H1 (cell line): ENCODE results near the gene ACBD4. TPM values are rescaled to one million over a fixed set of nuclear protein-coding genes. Genes with fewer than 3 reads are reported as not detected.

Experiments used
- RAD21 ChIP-seq, 2 experiments: IDR thresholded peaks in 1 of 2; conservative IDR thresholded peaks in 1 of 2; 2 replicates each; pipeline ENCODE4 v1.6.1; 2011; ENCODE audit warnings: low read depth in 2 of 2, low read length in 2 of 2, improper control_type of control experiment in 1 of 2, inconsistent platforms in 1 of 2, mild to moderate bottlenecking in 1 of 2, moderate library complexity in 1 of 2
- RBBP5 ChIP-seq: IDR thresholded peaks from 2 replicates; pipeline ENCODE4 v1.7.1; 2012; ENCODE audit warnings: low read depth, mild to moderate bottlenecking, inconsistent platforms, low read length, moderate library complexity, borderline replicate concordance
- SIX5 ChIP-seq: IDR thresholded peaks from 2 replicates; pipeline ENCODE4 v1.6.1; 2011; ENCODE audit warnings: mild to moderate bottlenecking, low read depth, low read length
- TBP ChIP-seq: IDR thresholded peaks from 2 replicates; pipeline ENCODE4 v1.6.1; 2011; ENCODE audit warnings: low read depth, low read length, improper control_type of control experiment
- polyA plus RNA-seq, 7 experiments: library from polyadenylated mRNA; depleted of rRNA in 3 of 7; stranded (reverse) in 5 of 7; unstranded in 2 of 7; fragments of >200 nt in 5 of 7; fragments of 200-250 nt in 2 of 7; gene quantifications; 1 replicate in 5 of 7; 2 replicates in 1 of 7; 4 replicates in 1 of 7; pipeline versions ENCODE4 v1.2.1 to v1.2.3, GENCODE V29; 2011 to 2013; ENCODE audit warnings: missing spikeins in 2 of 7, mixed read lengths in 2 of 7
- total RNA-seq: library from RNA; stranded (reverse); fragmentation: NEBNext Ultra II Directional; extraction: Animal tissue kit (Norgen Biotek cat#: 25700); gene quantifications from 2 replicates; pipeline ENCODE4 v1.2.1, GENCODE V29; 2021
- TF ChIP-seq, protein P1 (sequence below): fragments of 300-600 bp; sonication (generic); IDR thresholded peaks from 2 replicates; pipeline ENCODE4 v1.7.1; 2012; ENCODE audit warnings: low read length, moderate library complexity, mild to moderate bottlenecking, inconsistent platforms; ENCODE audit not compliant: insufficient replicate concordance
- TF ChIP-seq, protein P2 (sequence below): IDR thresholded peaks from 2 replicates; pipeline ENCODE4 v1.6.1; 2011; ENCODE audit warnings: low read depth, mild to moderate bottlenecking, low read length; ENCODE audit not compliant: insufficient read depth
- TF ChIP-seq, protein P3 (sequence below), 3 experiments: IDR thresholded peaks; 1 replicate in 2 of 3; 2 replicates in 1 of 3; pipeline versions ENCODE4 v1.5.1 to v1.6.1; 2011; ENCODE audit warnings: low read length in 3 of 3, mild to moderate bottlenecking in 3 of 3, inconsistent platforms in 2 of 3, low read depth in 1 of 3, moderate library complexity in 1 of 3; ENCODE audit not compliant: insufficient read depth in 1 of 3; ENCODE audit errors: control extremely low read depth in 1 of 3

Gene ACBD4
- total and polyA plus RNA-seq, 2 of the 8 experiments (the other 6 are each of a cell fraction or from before 2014, with no cell fraction given) = 7.3 to 10.7 TPM

DNA sequence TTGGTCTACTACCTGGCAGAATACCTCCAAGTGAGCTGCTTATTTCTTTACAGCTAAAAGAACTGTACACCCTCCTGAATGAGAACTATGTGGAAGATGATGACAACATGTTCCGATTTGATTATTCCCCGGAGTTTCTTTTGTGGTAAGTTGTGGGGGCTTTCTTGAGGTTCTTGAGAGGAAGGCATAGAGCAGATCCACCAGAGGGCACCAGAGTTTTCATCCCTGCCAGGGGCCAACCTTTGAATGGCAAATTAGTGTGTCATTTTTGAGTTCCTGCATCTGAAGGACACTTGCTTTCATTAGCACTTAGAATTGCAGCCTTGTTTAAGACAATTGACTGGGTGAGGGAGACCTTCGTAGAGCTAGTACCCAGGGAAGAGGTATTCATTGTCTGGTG lies 39.3 kb upstream of the ACBD4 start (continued):
- TF ChIP-seq, protein P1, sequence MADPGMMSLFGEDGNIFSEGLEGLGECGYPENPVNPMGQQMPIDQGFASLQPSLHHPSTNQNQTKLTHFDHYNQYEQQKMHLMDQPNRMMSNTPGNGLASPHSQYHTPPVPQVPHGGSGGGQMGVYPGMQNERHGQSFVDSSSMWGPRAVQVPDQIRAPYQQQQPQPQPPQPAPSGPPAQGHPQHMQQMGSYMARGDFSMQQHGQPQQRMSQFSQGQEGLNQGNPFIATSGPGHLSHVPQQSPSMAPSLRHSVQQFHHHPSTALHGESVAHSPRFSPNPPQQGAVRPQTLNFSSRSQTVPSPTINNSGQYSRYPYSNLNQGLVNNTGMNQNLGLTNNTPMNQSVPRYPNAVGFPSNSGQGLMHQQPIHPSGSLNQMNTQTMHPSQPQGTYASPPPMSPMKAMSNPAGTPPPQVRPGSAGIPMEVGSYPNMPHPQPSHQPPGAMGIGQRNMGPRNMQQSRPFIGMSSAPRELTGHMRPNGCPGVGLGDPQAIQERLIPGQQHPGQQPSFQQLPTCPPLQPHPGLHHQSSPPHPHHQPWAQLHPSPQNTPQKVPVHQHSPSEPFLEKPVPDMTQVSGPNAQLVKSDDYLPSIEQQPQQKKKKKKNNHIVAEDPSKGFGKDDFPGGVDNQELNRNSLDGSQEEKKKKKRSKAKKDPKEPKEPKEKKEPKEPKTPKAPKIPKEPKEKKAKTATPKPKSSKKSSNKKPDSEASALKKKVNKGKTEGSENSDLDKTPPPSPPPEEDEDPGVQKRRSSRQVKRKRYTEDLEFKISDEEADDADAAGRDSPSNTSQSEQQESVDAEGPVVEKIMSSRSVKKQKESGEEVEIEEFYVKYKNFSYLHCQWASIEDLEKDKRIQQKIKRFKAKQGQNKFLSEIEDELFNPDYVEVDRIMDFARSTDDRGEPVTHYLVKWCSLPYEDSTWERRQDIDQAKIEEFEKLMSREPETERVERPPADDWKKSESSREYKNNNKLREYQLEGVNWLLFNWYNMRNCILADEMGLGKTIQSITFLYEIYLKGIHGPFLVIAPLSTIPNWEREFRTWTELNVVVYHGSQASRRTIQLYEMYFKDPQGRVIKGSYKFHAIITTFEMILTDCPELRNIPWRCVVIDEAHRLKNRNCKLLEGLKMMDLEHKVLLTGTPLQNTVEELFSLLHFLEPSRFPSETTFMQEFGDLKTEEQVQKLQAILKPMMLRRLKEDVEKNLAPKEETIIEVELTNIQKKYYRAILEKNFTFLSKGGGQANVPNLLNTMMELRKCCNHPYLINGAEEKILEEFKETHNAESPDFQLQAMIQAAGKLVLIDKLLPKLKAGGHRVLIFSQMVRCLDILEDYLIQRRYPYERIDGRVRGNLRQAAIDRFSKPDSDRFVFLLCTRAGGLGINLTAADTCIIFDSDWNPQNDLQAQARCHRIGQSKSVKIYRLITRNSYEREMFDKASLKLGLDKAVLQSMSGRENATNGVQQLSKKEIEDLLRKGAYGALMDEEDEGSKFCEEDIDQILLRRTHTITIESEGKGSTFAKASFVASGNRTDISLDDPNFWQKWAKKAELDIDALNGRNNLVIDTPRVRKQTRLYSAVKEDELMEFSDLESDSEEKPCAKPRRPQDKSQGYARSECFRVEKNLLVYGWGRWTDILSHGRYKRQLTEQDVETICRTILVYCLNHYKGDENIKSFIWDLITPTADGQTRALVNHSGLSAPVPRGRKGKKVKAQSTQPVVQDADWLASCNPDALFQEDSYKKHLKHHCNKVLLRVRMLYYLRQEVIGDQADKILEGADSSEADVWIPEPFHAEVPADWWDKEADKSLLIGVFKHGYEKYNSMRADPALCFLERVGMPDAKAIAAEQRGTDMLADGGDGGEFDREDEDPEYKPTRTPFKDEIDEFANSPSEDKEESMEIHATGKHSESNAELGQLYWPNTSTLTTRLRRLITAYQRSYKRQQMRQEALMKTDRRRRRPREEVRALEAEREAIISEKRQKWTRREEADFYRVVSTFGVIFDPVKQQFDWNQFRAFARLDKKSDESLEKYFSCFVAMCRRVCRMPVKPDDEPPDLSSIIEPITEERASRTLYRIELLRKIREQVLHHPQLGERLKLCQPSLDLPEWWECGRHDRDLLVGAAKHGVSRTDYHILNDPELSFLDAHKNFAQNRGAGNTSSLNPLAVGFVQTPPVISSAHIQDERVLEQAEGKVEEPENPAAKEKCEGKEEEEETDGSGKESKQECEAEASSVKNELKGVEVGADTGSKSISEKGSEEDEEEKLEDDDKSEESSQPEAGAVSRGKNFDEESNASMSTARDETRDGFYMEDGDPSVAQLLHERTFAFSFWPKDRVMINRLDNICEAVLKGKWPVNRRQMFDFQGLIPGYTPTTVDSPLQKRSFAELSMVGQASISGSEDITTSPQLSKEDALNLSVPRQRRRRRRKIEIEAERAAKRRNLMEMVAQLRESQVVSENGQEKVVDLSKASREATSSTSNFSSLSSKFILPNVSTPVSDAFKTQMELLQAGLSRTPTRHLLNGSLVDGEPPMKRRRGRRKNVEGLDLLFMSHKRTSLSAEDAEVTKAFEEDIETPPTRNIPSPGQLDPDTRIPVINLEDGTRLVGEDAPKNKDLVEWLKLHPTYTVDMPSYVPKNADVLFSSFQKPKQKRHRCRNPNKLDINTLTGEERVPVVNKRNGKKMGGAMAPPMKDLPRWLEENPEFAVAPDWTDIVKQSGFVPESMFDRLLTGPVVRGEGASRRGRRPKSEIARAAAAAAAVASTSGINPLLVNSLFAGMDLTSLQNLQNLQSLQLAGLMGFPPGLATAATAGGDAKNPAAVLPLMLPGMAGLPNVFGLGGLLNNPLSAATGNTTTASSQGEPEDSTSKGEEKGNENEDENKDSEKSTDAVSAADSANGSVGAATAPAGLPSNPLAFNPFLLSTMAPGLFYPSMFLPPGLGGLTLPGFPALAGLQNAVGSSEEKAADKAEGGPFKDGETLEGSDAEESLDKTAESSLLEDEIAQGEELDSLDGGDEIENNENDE = no peak
- TF ChIP-seq TBP = no peak
- TF ChIP-seq, protein P2, sequence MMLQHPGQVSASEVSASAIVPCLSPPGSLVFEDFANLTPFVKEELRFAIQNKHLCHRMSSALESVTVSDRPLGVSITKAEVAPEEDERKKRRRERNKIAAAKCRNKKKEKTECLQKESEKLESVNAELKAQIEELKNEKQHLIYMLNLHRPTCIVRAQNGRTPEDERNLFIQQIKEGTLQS = no peak
- no peak for TF ChIP-seq SIX5
- TF ChIP-seq, protein P3, sequence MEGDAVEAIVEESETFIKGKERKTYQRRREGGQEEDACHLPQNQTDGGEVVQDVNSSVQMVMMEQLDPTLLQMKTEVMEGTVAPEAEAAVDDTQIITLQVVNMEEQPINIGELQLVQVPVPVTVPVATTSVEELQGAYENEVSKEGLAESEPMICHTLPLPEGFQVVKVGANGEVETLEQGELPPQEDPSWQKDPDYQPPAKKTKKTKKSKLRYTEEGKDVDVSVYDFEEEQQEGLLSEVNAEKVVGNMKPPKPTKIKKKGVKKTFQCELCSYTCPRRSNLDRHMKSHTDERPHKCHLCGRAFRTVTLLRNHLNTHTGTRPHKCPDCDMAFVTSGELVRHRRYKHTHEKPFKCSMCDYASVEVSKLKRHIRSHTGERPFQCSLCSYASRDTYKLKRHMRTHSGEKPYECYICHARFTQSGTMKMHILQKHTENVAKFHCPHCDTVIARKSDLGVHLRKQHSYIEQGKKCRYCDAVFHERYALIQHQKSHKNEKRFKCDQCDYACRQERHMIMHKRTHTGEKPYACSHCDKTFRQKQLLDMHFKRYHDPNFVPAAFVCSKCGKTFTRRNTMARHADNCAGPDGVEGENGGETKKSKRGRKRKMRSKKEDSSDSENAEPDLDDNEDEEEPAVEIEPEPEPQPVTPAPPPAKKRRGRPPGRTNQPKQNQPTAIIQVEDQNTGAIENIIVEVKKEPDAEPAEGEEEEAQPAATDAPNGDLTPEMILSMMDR (IDR thresholded peaks at IDR 0.05; ENCODE audit: control extremely low read depth in 1 of 3, insufficient read depth in 1 of 3, low read depth in 1 of 3, low read length in 3 of 3) = peak; percentile 37 to 61 (median 57)
- TF ChIP-seq RBBP5 = no peak
- peak; percentile 33 to 39 for TF ChIP-seq RAD21 (IDR thresholded peaks at IDR 0.05 in 1 of 2, conservative IDR thresholded peaks at IDR 0.05 in 1 of 2; ENCODE audit: low read depth in 2 of 2, low read length in 2 of 2)
